Stimulated activated CD4-positive, alpha-beta T cell treated with anti-CD3 and anti-CD28 coated beads, TNF-alpha, amount 100 ng/mL, for 1 hour (primary cell): ENCODE results near the gene DIP2C.
"Not testable (repeated sequence)": the region's sequence is repeated elsewhere in the genome, so short reads cannot be mapped to it uniquely, and the experiment has no call there.

Source experiments
- DNase-seq, 3 donors: peaks; one replicate each; pipeline ENCODE4 v3.0.0-alpha.2; 2020; ENCODE audit warnings: low read depth in 3 of 3, low spot score in 1 of 3

The DIP2C gene

GRCh38 chr10:485776-486175 is 203.7 kb downstream of the DIP2C start:
- DNase-seq: no peak

- peak in 1 of 3 donors; percentile 14 for DNase-seq
Measured at GRCh38 chr10:484925-485661, 204.4 kb downstream of the DIP2C start.

- DNase-seq: no peak
Measured at GRCh38 chr10:484441-484924, 205.0 kb downstream of the DIP2C start.

- DNase-seq: no peak
Measured at GRCh38 chr10:483261-483660, 206.2 kb downstream of the DIP2C start.

GRCh38 chr10:482848-483247 is 206.6 kb downstream of the DIP2C start:
- DNase-seq: no peak

- no peak for DNase-seq
Measured at GRCh38 chr10:482051-482501, 207.4 kb downstream of the DIP2C start.

- no peak for DNase-seq
Measured at GRCh38 chr10:481628-482027, 207.8 kb downstream of the DIP2C start.

GRCh38 chr10:480928-481552 is 208.4 kb downstream of the DIP2C start:
- no peak for DNase-seq

- no peak for DNase-seq
Measured at GRCh38 chr10:480498-480927, 209.0 kb downstream of the DIP2C start.

- not testable (repeated sequence) for DNase-seq
Measured at GRCh38 chr10:479706-480497, 209.6 kb downstream of the DIP2C start.

- DNase-seq: no peak
Measured at GRCh38 chr10:478471-479245, 210.8 kb downstream of the DIP2C start.

- no peak for DNase-seq
Measured at GRCh38 chr10:477620-478019, 211.8 kb downstream of the DIP2C start.

GRCh38 chr10:476455-476780 is 213.1 kb downstream of the DIP2C start:
- DNase-seq: no peak

GRCh38 chr10:475709-476454 is 213.6 kb downstream of the DIP2C start:
- no peak for DNase-seq

- no peak for DNase-seq
Measured at GRCh38 chr10:474946-475345, 214.5 kb downstream of the DIP2C start.

GRCh38 chr10:474406-474805 is 215.1 kb downstream of the DIP2C start:
- DNase-seq: no peak

GRCh38 chr10:472241-472910 is 217.1 kb downstream of the DIP2C start:
- no peak for DNase-seq

GRCh38 chr10:470339-471003 is 219.0 kb downstream of the DIP2C start:
- DNase-seq: no peak

GRCh38 chr10:469947-470338 is 219.5 kb downstream of the DIP2C start:
- no peak for DNase-seq
